ENCODE data around the gene SPTLC3.

The SPTLC3 gene

DNA sequence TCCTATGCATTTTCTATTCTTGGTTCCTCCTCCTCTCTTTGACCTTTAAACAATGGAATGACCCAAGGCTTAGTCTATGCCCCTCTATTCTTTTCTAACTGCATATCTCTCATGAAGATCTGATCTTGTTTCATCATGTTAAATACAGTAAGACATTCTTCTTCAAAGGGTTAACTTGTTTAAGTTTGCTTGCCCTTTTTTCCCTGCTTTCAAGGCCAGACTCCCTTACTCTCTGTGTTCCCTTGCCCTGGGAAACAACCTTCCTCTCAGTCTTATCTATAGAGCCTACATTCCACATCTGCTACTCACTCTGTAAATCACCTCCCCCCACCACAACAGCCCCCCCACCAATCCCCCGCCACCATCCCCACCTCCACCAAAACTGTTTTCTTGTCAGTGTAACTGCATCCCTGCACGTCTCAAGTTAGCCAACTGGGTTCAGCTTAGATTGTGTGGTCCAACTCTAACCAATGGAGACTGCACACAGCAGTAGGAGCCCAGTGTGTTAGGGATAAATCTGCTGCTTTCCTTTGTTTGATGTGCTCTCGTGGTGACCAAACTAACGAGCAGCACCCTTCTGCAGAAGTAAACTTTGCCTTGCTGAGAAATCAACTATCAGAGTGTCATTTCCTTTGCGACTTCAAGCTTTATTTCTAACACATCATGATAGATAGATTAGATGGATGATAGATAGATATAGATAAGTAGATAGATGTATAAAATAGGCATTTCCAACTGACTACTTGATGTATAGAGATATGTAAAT is 12.6 kb downstream of the SPTLC3 start:
- Histone ChIP-seq H3K4me1 (ENCODE audit: insufficient read depth, low read length) (no peaks in the 10 kb centered on the region), H3K9ac (ENCODE audit: low read depth, low read length) (no peak overlapping the region), H3K36me3 (ENCODE audit: insufficient read depth, low read depth, low read length) (no peaks in the 10 kb centered on the region), H3K27me3 (ENCODE audit: insufficient read depth, low read length) (no peaks in the 10 kb centered on the region), H3K27ac (ENCODE audit: low read length) (no peak overlapping the region), H3K9me3 (ENCODE audit: insufficient read depth, low read depth, low read length) (peaks cover 15% of the 10 kb centered on the region), H3K4me3 (ENCODE audit: low read length) (no peak overlapping the region)

DNA sequence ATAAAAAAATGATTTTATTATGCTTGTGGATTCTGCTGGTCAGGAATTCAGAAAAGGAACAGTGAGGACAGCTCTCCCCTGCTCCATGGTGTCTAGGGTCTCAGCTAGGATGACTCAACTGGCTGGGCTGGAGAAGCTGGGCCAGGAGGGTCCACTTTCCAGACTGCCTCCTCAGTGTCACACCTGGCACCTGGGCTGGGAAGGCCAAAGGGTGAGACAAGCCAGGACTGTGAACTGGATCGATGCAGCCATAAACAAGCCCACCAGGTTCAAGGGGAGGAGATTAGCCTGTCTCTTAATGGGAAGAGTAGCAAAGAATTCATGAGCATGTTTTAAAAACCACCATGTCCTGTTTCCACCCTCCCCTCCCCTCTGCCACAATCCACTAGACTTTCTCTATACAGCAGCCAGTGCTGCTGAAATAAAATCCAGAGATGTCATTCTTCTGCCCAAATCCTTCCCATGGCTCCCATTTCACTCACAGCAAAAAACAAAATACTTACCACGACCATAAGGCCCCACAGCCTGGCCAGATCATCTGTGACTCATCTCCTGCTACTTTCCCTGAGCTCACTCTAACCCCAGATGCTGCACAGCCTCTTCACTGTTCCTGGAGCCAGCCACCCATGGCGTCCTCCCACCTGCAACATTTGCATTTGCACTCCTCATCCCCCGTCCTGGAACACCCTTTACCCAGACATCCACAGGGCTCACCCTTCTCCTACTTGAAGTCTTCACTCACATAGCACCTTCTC is 13.8 kb downstream of the SPTLC3 start:
- Histone ChIP-seq H3K4me1 (ENCODE audit: insufficient read depth, low read length) (no peaks in the 10 kb centered on the region), H3K4me3 (ENCODE audit: low read length) (no peak overlapping the region), H3K36me3 (ENCODE audit: insufficient read depth, low read depth, low read length) (no peaks in the 10 kb centered on the region), H3K9ac (ENCODE audit: low read depth, low read length) (no peak overlapping the region), H3K27ac (ENCODE audit: low read length) (no peak overlapping the region), H3K9me3 (ENCODE audit: insufficient read depth, low read depth, low read length) (peaks cover 15% of the 10 kb centered on the region), H3K27me3 (ENCODE audit: insufficient read depth, low read length) (no peaks in the 10 kb centered on the region)

DNA sequence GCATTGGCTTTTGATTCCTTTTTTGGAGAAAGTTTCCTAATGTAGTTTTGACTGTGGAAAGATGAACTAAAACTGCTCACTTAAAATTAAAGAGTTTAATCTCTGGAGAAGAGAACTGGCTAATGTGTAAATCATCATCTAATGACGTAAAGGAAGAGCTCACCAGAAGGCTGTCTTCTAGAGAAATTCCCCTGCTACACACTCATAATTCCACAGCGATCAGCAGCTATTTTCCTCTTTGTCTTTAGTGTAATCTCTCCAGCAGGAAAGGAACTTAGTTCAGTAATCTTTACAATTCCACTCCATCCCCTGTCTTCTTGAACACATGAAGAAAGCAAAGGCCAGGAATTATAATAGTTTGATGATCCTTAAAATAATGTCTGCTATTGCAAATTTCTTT is 15.8 kb downstream of the SPTLC3 start:
- H3K4me1 ChIP-seq (ENCODE audit: insufficient read depth, low read length), result no peaks in the 10 kb centered on the region
- peaks cover 15% of the 10 kb centered on the region for H3K9me3 ChIP-seq (ENCODE audit: insufficient read depth, low read depth, low read length)
- H3K27ac ChIP-seq (ENCODE audit: low read length), result no peak overlapping the region
- H3K4me3 ChIP-seq (ENCODE audit: low read length), result no peak overlapping the region
- H3K27me3 ChIP-seq (ENCODE audit: insufficient read depth, low read length), result no peaks in the 10 kb centered on the region
- no peak overlapping the region for H3K9ac ChIP-seq (ENCODE audit: low read depth, low read length)
- H3K36me3 ChIP-seq (ENCODE audit: insufficient read depth, low read depth, low read length), result no peaks in the 10 kb centered on the region

DNA sequence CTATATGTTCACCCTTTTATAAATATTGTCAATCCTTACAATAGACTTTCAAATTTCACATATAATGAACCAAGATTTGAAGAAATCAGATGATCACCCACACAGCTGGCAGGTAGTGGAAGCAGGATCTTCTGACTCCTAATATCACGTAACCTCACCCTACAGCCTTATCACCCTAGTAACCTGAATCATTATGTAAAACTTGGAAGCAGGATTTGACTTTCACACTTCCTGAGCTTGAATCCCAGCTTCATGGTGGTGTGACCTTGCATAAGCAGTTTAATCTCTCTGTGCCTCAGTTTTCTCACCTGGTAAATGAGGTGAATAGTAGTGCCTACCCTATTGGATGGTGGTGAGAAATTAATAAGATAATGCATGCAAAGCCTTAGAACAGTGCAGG is 16.4 kb downstream of the SPTLC3 start:
- no peak overlapping the region for H3K4me3 ChIP-seq (ENCODE audit: low read length)
- H3K27ac ChIP-seq (ENCODE audit: low read length), result no peak overlapping the region
- H3K27me3 ChIP-seq (ENCODE audit: insufficient read depth, low read length), result no peaks in the 10 kb centered on the region
- H3K9me3 ChIP-seq (ENCODE audit: insufficient read depth, low read depth, low read length), result peaks cover 15% of the 10 kb centered on the region; the same call in 1 of the 2 replicates
- no peaks in the 10 kb centered on the region for H3K4me1 ChIP-seq (ENCODE audit: insufficient read depth, low read length)
- H3K36me3 ChIP-seq (ENCODE audit: insufficient read depth, low read depth, low read length), result no peaks in the 10 kb centered on the region
- H3K9ac ChIP-seq (ENCODE audit: low read depth, low read length), result no peak overlapping the region

DNA sequence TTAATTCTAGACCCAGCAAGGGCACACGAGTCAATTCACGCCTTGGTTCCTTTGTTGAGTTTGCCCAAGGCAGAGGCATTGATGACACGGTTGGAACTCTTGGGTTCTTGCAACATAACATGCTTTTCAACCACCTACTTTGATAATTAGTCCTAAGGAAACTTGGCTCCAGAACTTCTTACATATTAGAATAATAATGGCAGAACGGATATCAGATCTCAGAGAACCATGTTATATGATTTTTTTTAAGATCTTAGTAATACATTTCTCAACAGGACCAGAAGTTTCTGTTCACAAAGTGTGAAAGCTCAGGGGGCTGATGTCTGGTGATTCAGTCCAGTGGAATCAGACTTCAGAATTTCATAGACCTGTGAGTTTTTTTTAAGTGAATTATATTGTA is 19.2 kb downstream of the SPTLC3 start:
- no peaks in the 10 kb centered on the region for H3K27me3 ChIP-seq (ENCODE audit: insufficient read depth, low read length)
- H3K4me3 ChIP-seq (ENCODE audit: low read length), result no peak overlapping the region
- no peaks in the 10 kb centered on the region for H3K9me3 ChIP-seq (ENCODE audit: insufficient read depth, low read depth, low read length)
- H3K4me1 ChIP-seq (ENCODE audit: insufficient read depth, low read length), result no peaks in the 10 kb centered on the region
- H3K36me3 ChIP-seq (ENCODE audit: insufficient read depth, low read depth, low read length), result no peaks in the 10 kb centered on the region
- H3K27ac ChIP-seq (ENCODE audit: low read length), result no peak overlapping the region
- no peak overlapping the region for H3K9ac ChIP-seq (ENCODE audit: low read depth, low read length)

DNA sequence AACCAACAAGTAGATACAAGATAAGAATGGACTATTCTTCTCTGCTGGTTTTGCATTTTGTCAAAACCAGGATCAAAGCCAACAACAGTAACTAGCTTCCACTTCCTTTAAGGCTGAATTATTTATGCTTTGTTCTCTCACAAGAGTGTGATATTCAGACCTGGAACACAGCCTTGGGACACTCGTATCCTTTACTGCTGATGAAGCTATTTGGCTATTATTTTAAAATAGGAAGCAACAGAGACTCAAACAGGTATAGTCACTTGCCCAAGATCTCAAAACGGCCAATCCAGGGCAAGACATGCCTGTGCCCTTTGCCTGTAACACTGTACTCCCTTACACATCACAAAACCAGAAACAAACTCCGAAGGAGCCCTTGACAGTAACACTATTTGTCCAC is 19.9 kb downstream of the SPTLC3 start:
- Histone ChIP-seq H3K36me3 (ENCODE audit: insufficient read depth, low read depth, low read length) (no peaks in the 10 kb centered on the region), H3K27me3 (ENCODE audit: insufficient read depth, low read length) (no peaks in the 10 kb centered on the region), H3K27ac (ENCODE audit: low read length) (no peak overlapping the region), H3K4me1 (ENCODE audit: insufficient read depth, low read length) (no peaks in the 10 kb centered on the region), H3K9ac (ENCODE audit: low read depth, low read length) (no peak overlapping the region), H3K9me3 (ENCODE audit: insufficient read depth, low read depth, low read length) (no peaks in the 10 kb centered on the region), H3K4me3 (ENCODE audit: low read length) (no peak overlapping the region)

DNA sequence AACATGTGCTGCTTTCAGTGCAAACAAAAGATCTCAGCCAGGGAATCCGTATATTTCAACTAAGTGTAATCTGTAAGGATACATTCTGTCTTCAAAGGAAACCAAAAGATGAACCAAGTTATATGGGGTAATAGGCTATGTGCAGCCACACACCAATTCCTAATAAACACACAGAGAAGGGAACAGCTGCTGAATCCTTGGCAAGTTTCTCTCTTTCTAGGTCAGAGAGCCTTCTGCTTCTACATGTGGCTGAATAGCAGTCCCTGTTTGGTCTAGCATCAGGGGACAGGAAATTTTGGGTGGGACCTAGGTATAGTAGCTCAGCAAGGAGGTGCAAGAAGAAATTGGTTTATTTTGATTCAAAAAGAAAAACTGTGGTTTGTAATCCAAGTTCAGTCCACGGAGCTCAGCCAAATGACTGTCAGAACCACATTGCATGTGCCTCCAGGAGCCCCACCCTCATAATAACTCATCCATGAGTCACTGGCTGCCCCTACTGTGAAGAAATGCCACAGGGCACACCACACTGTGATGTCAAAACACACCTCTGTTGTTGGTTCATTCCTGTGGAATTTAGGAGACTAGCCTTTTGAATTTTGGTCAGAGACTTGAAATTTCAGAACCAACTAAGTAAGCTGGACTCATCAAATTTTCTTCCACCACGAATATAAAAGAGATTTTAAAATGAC is 21.1 kb downstream of the SPTLC3 start:
- Histone ChIP-seq H3K36me3 (ENCODE audit: insufficient read depth, low read depth, low read length) (no peaks in the 10 kb centered on the region), H3K27ac (ENCODE audit: low read length) (no peak overlapping the region), H3K4me1 (ENCODE audit: insufficient read depth, low read length) (no peaks in the 10 kb centered on the region), H3K9ac (ENCODE audit: low read depth, low read length) (no peak overlapping the region), H3K27me3 (ENCODE audit: insufficient read depth, low read length) (no peaks in the 10 kb centered on the region), H3K4me3 (ENCODE audit: low read length) (no peak overlapping the region), H3K9me3 (ENCODE audit: insufficient read depth, low read depth, low read length) (no peaks in the 10 kb centered on the region)

DNA sequence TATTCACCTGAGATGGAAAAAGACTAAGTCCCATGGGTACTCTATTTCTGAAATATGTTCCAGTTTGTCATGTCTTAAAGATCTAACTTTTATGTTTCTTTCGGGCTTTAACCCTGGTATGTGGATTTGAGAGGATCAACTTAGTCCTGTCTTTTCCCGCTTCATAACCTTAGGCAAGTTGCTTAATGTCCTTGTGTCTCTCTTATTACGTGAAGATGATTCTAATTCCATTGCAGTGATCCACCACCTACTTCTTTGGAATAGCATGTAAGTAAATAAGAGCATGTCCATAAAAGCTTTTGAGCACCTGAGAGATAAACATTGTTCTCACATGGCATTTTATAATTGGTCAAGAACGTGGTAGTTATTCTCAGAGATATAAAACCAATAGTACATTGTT is 23.0 kb downstream of the SPTLC3 start:
- no peaks in the 10 kb centered on the region for H3K27me3 ChIP-seq (ENCODE audit: insufficient read depth, low read length)
- H3K36me3 ChIP-seq (ENCODE audit: insufficient read depth, low read depth, low read length), result no peaks in the 10 kb centered on the region
- H3K27ac ChIP-seq (ENCODE audit: low read length), result no peak overlapping the region
- H3K4me3 ChIP-seq (ENCODE audit: low read length), result no peak overlapping the region
- H3K9me3 ChIP-seq (ENCODE audit: insufficient read depth, low read depth, low read length), result no peaks in the 10 kb centered on the region
- H3K4me1 ChIP-seq (ENCODE audit: insufficient read depth, low read length), result no peaks in the 10 kb centered on the region
- no peak overlapping the region for H3K9ac ChIP-seq (ENCODE audit: low read depth, low read length)

DNA sequence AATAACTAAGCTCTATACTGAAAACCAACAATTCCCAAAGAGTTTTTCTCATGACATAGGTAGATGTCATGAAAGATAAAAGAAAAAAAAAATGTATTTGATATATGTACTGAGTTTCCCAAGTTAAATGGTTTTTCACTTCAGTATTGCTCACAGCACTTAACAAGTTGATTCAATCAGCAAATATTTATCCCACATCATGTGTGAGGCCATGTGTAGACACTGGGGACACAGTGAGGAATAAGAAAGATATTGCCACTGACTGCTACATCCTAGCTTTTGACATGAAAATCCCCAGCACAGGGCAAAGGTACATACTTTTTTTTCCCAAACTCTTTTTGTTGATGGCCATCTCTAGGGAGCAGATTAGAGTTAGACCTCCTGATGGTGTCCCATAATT is 25.3 kb downstream of the SPTLC3 start:
- no peaks in the 10 kb centered on the region for H3K4me1 ChIP-seq (ENCODE audit: insufficient read depth, low read length)
- H3K27me3 ChIP-seq (ENCODE audit: insufficient read depth, low read length), result no peaks in the 10 kb centered on the region
- H3K27ac ChIP-seq (ENCODE audit: low read length), result no peak overlapping the region
- no peaks in the 10 kb centered on the region for H3K36me3 ChIP-seq (ENCODE audit: insufficient read depth, low read depth, low read length)
- H3K4me3 ChIP-seq (ENCODE audit: low read length), result no peak overlapping the region
- H3K9me3 ChIP-seq (ENCODE audit: insufficient read depth, low read depth, low read length), result no peaks in the 10 kb centered on the region
- no peak overlapping the region for H3K9ac ChIP-seq (ENCODE audit: low read depth, low read length)

DNA sequence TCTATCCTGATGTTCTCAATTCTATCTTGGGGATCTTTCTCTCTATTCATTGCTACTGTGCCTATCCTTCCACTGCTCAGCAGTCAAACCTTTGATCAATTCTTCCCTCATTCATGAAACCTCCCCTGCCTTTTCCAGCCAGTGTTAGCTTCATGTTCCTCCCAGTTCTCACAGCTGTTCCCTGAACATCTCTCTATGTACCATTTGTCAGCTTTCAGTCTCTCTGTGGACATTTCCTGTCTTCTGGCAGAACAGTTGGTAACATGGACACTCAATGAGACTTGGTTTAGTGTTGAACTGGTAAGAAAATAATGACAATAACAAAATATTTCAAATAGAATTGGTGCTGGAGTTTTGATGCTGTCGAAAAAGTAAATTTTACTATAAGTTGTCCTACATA is 26.2 kb downstream of the SPTLC3 start:
- Histone ChIP-seq H3K36me3 (ENCODE audit: insufficient read depth, low read depth, low read length) (no peaks in the 10 kb centered on the region), H3K9ac (ENCODE audit: low read depth, low read length) (no peak overlapping the region), H3K27me3 (ENCODE audit: insufficient read depth, low read length) (no peaks in the 10 kb centered on the region), H3K4me3 (ENCODE audit: low read length) (no peak overlapping the region), H3K9me3 (ENCODE audit: insufficient read depth, low read depth, low read length) (no peaks in the 10 kb centered on the region), H3K4me1 (ENCODE audit: insufficient read depth, low read length) (no peaks in the 10 kb centered on the region), H3K27ac (ENCODE audit: low read length) (no peak overlapping the region)

DNA sequence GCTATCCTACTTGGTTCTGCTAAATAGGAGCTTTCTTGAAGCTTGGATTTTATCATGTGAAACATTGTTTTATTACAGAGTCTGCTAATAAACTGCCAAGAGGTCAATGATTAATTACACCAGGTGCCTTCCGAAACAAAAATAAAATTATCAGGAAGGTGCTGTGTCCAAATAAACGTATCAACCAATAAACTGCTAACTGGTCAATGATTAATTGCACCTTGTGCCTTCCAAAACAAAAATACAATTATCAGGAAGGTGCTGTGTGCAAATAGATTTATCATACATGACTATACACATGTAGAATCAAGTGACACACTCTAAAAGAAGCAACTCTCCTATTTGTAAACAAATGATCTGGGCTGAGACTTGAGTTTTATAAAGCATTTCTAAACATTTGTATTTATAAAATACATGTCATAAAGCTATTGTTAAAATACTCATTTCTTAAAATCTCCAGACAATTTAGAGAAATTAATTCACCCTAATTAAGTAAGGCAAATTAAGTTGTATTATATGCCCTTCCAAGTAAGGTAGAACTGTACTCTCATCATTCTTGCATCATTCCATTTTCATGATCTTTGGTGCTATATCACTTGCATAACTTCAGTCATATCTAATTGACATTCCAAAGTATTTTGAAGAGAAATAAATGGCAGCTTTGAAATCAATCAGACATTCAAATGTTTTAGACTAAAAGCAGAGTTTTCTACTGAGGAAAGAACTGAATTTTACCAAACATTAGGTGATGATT is 26.8 kb downstream of the SPTLC3 start:
- H3K4me1 ChIP-seq (ENCODE audit: insufficient read depth, low read length), result no peaks in the 10 kb centered on the region
- H3K27me3 ChIP-seq (ENCODE audit: insufficient read depth, low read length), result no peaks in the 10 kb centered on the region
- no peak overlapping the region for H3K4me3 ChIP-seq (ENCODE audit: low read length)
- H3K9me3 ChIP-seq (ENCODE audit: insufficient read depth, low read depth, low read length), result no peaks in the 10 kb centered on the region
- H3K36me3 ChIP-seq (ENCODE audit: insufficient read depth, low read depth, low read length), result no peaks in the 10 kb centered on the region
- no peak overlapping the region for H3K27ac ChIP-seq (ENCODE audit: low read length)
- H3K9ac ChIP-seq (ENCODE audit: low read depth, low read length), result no peak overlapping the region

All from iPS-20b (cell line).